BLaER1 treated with 17β-estradiol and CSF1 and Interleukin-3, amounts not matched to agents 10 nM and 100 nM (cell line): Measurements from ENCODE around the gene IL17REL.
A peak's percentile ranks its signal among the peaks of the same experiment; 100 is the strongest.
"Not testable (repeated sequence)": the region's sequence is repeated elsewhere in the genome, so short reads cannot be mapped to it uniquely, and the experiment has no call there.

Experiments used
- H3K27ac ChIP-seq, 11 experiments: shearing (Covaris generic); formaldehyde crosslinking; 2 replicates each; pipeline ENCODE4 v1.8.1; 2022
- H3K27me3 ChIP-seq, 11 experiments: shearing (Covaris generic); formaldehyde crosslinking; 2 replicates each; pipeline ENCODE4 v1.8.1; 2022
- H3K36me3 ChIP-seq, 11 experiments: shearing (Covaris generic); formaldehyde crosslinking; 2 replicates each; pipeline ENCODE4 v1.8.1; 2022
- H3K4me1 ChIP-seq, 10 experiments: shearing (Covaris generic); formaldehyde crosslinking; 2 replicates each; pipeline ENCODE4 v1.8.1; 2022
- H3K4me2 ChIP-seq, 11 experiments: shearing (Covaris generic); formaldehyde crosslinking; 2 replicates each; pipeline ENCODE4 v1.8.1; 2022
- H3K4me3 ChIP-seq, 10 experiments: shearing (Covaris generic); formaldehyde crosslinking; 2 replicates each; pipeline ENCODE4 v1.8.1; 2022
- H3K9ac ChIP-seq, 11 experiments: shearing (Covaris generic); formaldehyde crosslinking; 2 replicates each; pipeline ENCODE4 v1.8.1; 2022
- H3K9me3 ChIP-seq, 11 experiments: shearing (Covaris generic); formaldehyde crosslinking; replicated peaks in 1 of 11; 2 replicates each; pipeline ENCODE4 v1.8.1; 2022
- H4K20me1 ChIP-seq, 11 experiments: shearing (Covaris generic); formaldehyde crosslinking; 2 replicates each; pipeline ENCODE4 v1.8.1; 2022
- Cebpa-rat ChIP-seq, 11 experiments: shearing (Covaris generic); IDR thresholded peaks; 2 replicates each; pipeline ENCODE4 v1.8.1; 2022

IL17REL gene

GRCh38 chr22:49992921-49993648, 19.5 kb downstream of the IL17REL start:
- Histone ChIP-seq H3K4me2 (peak overlapping the region in 9 of 11 experiments; percentile 9 to 65 (median 34); a peak in 10 of 22 replicates), H3K27me3 (no peaks in the 10 kb centered on the region), H4K20me1 (no peaks in the 10 kb centered on the region), H3K36me3 (no peaks in the 10 kb centered on the region), H3K27ac (no peak overlapping the region), H3K4me1 (peaks cover 0 to 10% (median 2%) of the 10 kb centered on the region in 10 experiments; a peak in 7 of 20 replicates), H3K9me3 (peaks cover 38 to 44% (median 41%) of the 10 kb centered on the region in 11 experiments), H3K9ac (no peak overlapping the region), H3K4me3 (no peak overlapping the region)
- no peak for TF ChIP-seq Cebpa-rat (IDR thresholded peaks at IDR 0.05)

DNA sequence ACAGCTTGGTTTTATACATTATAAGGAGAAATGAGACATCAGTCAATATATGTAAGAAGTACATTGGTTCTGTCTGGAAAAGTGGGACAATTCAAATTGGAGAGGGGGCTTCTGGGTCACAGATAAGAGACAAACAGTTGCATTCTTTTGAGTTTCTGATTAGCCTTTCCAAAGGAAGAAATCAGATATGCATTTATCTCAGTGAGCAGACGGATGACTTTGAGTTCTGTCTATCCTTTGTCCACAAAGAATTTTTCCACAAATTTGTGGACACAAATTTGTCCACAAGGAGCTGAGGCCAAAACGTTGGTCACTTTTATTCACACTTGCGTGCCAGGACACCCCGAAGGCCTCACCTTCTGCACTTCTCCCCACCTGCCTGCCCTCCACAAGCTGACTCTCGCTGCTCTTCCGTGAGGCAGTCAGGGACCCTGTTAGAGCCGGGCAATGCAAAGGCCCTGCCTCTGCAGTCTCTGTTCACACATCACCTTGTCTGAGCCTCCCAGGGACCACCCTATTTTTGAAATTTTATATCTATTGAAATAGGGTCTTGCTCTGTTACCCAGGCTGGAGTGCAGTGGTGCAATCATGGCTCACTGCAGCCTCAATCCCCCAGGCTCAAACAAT, 20.5 kb downstream of the IL17REL start:
- Histone ChIP-seq H3K4me1 (peaks cover 0 to 10% (median under 1%) of the 10 kb centered on the region in 10 experiments; a peak in 7 of 20 replicates), H3K4me3 (no peak overlapping the region), H3K27me3 (no peaks in the 10 kb centered on the region), H4K20me1 (no peaks in the 10 kb centered on the region), H3K27ac (no peak overlapping the region), H3K36me3 (no peaks in the 10 kb centered on the region), H3K9ac (no peak overlapping the region), H3K4me2 (no peak overlapping the region), H3K9me3 (peaks cover 42 to 54% (median 50%) of the 10 kb centered on the region in 11 experiments)
- no peak for TF ChIP-seq Cebpa-rat (IDR thresholded peaks at IDR 0.05)

GRCh38 chr22:49991167-49991566, 21.4 kb downstream of the IL17REL start:
- Histone ChIP-seq H3K27ac (no peak overlapping the region), H3K36me3 (no peaks in the 10 kb centered on the region), H3K9ac (no peak overlapping the region), H3K4me2 (no peak overlapping the region), H3K4me1 (peaks cover 0 to 10% (median 0%) of the 10 kb centered on the region in 10 experiments; a peak in 5 of 20 replicates), H3K27me3 (no peaks in the 10 kb centered on the region), H4K20me1 (no peaks in the 10 kb centered on the region), H3K9me3 (peaks cover 49 to 62% (median 57%) of the 10 kb centered on the region in 11 experiments), H3K4me3 (no peak overlapping the region)
- TF ChIP-seq Cebpa-rat (IDR thresholded peaks at IDR 0.05) = no peak

GRCh38 chr22:49989826-49990225, 22.7 kb downstream of the IL17REL start:
- not testable (repeated sequence) for H3K4me2 ChIP-seq, H3K27me3 ChIP-seq, H3K4me1 ChIP-seq, H3K27ac ChIP-seq, H3K9ac ChIP-seq, H3K4me3 ChIP-seq, H4K20me1 ChIP-seq, H3K36me3 ChIP-seq
- H3K9me3 ChIP-seq = peaks cover 60 to 76% (median 68%) of the 10 kb centered on the region in 11 experiments

- no peak overlapping the region for H3K4me2 ChIP-seq
- H3K9ac ChIP-seq = no peak overlapping the region
- TF ChIP-seq Cebpa-rat (IDR thresholded peaks at IDR 0.05) = no peak
- peaks cover 0 to 5% (median 0%) of the 10 kb centered on the region in 11 experiments; a peak in 5 of 22 replicates for H3K27me3 ChIP-seq
- H3K9me3 ChIP-seq = peaks cover 53 to 95% (median 77%) of the 10 kb centered on the region in 11 experiments
- no peaks in the 10 kb centered on the region for H3K36me3 ChIP-seq
- H3K4me3 ChIP-seq = no peak overlapping the region
- H3K27ac ChIP-seq = no peak overlapping the region
- H3K4me1 ChIP-seq = no peaks in the 10 kb centered on the region
- no peaks in the 10 kb centered on the region for H4K20me1 ChIP-seq
These were observed 26.2 kb downstream of the IL17REL start for GRCh38 chr22:49986325-49986724.

DNA sequence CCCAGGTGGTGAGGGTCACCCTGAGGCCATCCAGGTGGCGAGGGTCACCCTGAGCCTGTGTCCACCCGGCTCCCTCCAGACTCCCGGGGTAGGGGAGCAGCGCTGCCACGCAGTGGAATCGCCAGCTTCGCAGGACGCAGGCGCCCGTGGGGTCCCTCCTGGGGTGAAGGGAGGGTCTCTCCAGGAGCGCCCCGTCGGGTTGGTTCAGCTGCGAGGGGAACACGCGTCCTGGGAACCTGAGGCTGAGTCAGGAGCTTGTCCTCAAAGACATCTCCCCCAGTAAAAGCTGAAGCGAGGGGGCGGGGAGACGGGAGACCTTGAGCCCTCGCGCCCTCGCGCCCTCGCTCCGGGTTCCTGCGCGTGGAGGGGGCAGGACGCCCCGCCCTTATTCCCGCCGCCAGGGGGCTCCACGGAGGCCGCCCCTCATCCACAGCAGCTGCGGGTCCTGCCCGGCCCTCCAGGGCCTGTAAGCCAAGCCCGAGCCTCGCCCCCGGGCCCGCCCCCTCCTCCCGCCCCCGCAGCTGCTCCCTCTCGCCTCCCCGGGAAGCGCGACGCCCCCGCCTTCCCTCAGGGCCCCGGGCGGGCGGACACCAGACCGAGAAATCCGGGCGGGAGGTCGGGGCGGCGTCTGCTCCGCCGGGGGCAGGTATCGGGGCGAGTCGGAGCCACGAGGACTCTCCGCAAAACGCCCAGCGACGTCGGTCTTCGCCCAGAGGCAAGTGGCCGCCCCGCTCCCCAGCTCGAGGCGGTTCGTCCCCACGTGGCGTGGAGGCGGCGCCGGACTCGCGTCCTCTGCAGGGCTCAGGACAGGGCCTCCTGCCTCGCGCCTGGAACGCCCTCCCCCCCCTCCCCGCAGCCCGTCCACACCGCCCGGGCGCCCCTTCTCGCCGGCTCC, 29.2 kb downstream of the IL17REL start:
- Histone ChIP-seq H3K9me3 (peaks cover 44 to 88% (median 68%) of the 10 kb centered on the region in 11 experiments), H3K9ac (no peak overlapping the region), H3K4me2 (no peak overlapping the region), H3K4me3 (no peak overlapping the region), H3K27ac (no peak overlapping the region), H3K4me1 (no peaks in the 10 kb centered on the region), H3K27me3 (peaks cover 0 to 5% (median 0%) of the 10 kb centered on the region in 11 experiments; a peak in 5 of 22 replicates), H4K20me1 (no peaks in the 10 kb centered on the region), H3K36me3 (no peaks in the 10 kb centered on the region)
- no peak for TF ChIP-seq Cebpa-rat (IDR thresholded peaks at IDR 0.05)

DNA sequence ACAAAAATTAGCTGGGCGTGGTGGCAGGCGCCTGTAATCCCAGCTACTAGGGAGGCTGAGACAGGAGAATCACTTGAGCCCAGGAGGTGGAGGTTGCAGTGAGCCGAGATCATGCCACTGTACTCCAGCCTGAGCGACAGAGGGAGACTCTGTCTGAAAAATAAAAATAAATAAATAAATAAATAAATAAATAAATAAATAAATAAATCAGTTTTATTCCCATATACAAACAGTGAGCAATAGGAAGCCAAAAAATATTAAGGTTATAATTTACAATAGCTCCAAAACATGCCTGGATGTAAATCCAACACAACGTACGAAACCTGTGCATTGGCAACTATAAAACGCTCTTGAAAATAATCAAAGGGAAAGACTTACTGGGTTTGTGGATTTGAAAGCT, 30.8 kb downstream of the IL17REL start:
- not testable (repeated sequence) for H3K27me3 ChIP-seq, H4K20me1 ChIP-seq, H3K4me1 ChIP-seq, H3K4me2 ChIP-seq, H3K9ac ChIP-seq, H3K36me3 ChIP-seq, H3K4me3 ChIP-seq, H3K27ac ChIP-seq
- H3K9me3 ChIP-seq = peaks cover 40 to 73% (median 55%) of the 10 kb centered on the region in 11 experiments

GRCh38 chr22:49979587-49980264, 32.8 kb downstream of the IL17REL start:
- no peak overlapping the region for H3K4me3 ChIP-seq
- H3K4me2 ChIP-seq = no peak overlapping the region
- no peak for TF ChIP-seq Cebpa-rat (IDR thresholded peaks at IDR 0.05)
- H3K27ac ChIP-seq = no peak overlapping the region
- no peak overlapping the region for H3K9ac ChIP-seq
- peaks cover 0 to 5% (median 0%) of the 10 kb centered on the region in 11 experiments; a peak in 5 of 22 replicates for H3K27me3 ChIP-seq
- peaks cover 0 to 4% (median 0%) of the 10 kb centered on the region in 11 experiments; a peak in 1 of 22 replicates for H4K20me1 ChIP-seq
- H3K36me3 ChIP-seq = no peaks in the 10 kb centered on the region
- H3K9me3 ChIP-seq = peaks cover 22 to 52% (median 38%) of the 10 kb centered on the region in 11 experiments
- peaks cover 15 to 19% (median 17%) of the 10 kb centered on the region in 10 experiments for H3K4me1 ChIP-seq
